GM18526 (cell line): ENCODE data around the gene KATNAL1.

ENCODE experiments used
- POLR2A ChIP-seq: IDR thresholded peaks from 3 replicates; pipeline ENCODE4 v1.6.1; 2011; ENCODE audit not compliant: insufficient read length; ENCODE audit errors: extremely low read depth

KATNAL1 gene

GRCh38 chr13:30314069-30314468 lies 6.7 kb upstream of the KATNAL1 start:
- TF ChIP-seq POLR2A: no peak

GRCh38 chr13:30313311-30313710 lies 6.0 kb upstream of the KATNAL1 start:
- no peak for TF ChIP-seq POLR2A

GRCh38 chr13:30312904-30313303 lies 5.6 kb upstream of the KATNAL1 start:
- no peak for TF ChIP-seq POLR2A

GRCh38 chr13:30308548-30308947 lies 1.2 kb upstream of the KATNAL1 start:
- TF ChIP-seq POLR2A: no peak

- TF ChIP-seq POLR2A: no peak
Observed at GRCh38 chr13:30307971-30308290, 580 bp upstream of the KATNAL1 start.

- TF ChIP-seq POLR2A: peak; percentile 55
Observed at GRCh38 chr13:30306762-30307193, 573 bp downstream of the KATNAL1 start.

GRCh38 chr13:30305456-30305970 lies 1.8 kb downstream of the KATNAL1 start:
- no peak for TF ChIP-seq POLR2A

- no peak for TF ChIP-seq POLR2A
Observed at GRCh38 chr13:30303269-30303668, 4.1 kb downstream of the KATNAL1 start.

- TF ChIP-seq POLR2A: no peak
Observed at GRCh38 chr13:30301827-30302226, 5.5 kb downstream of the KATNAL1 start.

GRCh38 chr13:30300596-30300995 lies 6.8 kb downstream of the KATNAL1 start:
- no peak for TF ChIP-seq POLR2A

GRCh38 chr13:30299786-30300185 lies 7.6 kb downstream of the KATNAL1 start:
- no peak for TF ChIP-seq POLR2A

- no peak for TF ChIP-seq POLR2A
Observed at GRCh38 chr13:30295116-30295515, 12.2 kb downstream of the KATNAL1 start.

GRCh38 chr13:30294004-30294403 lies 13.3 kb downstream of the KATNAL1 start:
- TF ChIP-seq POLR2A: no peak

GRCh38 chr13:30292325-30292724 lies 15.0 kb downstream of the KATNAL1 start:
- TF ChIP-seq POLR2A: no peak

- TF ChIP-seq POLR2A: no peak
Observed at GRCh38 chr13:30290812-30291436, 16.4 kb downstream of the KATNAL1 start.

- no peak for TF ChIP-seq POLR2A
Observed at GRCh38 chr13:30289533-30289932, 17.8 kb downstream of the KATNAL1 start.

- TF ChIP-seq POLR2A: no peak
Observed at GRCh38 chr13:30276178-30276577, 31.2 kb downstream of the KATNAL1 start.
